HG02571 (cell line): ENCODE results near the gene PAXX.

ENCODE experiments used
- ATAC-seq: cut with Tn5 transposase; IDR thresholded peaks from one replicate; pipeline ENCODE4 v1.9.1; 2021; ENCODE audit warnings: mild to moderate bottlenecking, moderate library complexity; ENCODE audit not compliant: unreplicated experiment

The PAXX gene

DNA sequence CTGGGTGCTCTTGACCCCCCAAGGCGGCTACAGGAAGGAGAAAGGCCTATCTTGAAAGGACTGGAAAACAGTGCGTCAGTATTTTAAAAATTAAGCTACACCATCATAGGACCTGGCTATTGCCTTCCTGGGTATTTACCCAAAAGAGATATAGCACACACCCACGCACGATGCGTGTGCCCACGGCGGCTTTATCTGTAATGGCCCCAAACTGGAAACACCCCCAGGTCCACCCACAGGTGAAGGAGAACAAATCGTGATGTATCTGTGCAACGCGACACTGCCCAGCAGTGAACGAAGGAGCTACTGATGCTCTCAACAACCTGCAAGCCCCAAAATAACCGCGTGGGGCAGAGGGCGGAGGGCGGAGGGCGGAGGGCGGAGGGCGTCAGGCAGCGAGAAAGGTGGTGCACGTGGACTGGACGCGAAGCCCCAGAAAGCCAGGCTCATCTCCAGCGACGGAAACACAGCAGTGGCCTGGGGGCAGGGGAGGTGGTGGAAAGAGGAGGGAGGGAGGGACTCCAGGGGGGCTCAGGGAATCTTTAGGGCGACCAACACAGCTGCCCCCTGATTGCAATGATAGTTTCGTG lies 27.3 kb upstream of the PAXX start:
- ATAC-seq = no peak

DNA sequence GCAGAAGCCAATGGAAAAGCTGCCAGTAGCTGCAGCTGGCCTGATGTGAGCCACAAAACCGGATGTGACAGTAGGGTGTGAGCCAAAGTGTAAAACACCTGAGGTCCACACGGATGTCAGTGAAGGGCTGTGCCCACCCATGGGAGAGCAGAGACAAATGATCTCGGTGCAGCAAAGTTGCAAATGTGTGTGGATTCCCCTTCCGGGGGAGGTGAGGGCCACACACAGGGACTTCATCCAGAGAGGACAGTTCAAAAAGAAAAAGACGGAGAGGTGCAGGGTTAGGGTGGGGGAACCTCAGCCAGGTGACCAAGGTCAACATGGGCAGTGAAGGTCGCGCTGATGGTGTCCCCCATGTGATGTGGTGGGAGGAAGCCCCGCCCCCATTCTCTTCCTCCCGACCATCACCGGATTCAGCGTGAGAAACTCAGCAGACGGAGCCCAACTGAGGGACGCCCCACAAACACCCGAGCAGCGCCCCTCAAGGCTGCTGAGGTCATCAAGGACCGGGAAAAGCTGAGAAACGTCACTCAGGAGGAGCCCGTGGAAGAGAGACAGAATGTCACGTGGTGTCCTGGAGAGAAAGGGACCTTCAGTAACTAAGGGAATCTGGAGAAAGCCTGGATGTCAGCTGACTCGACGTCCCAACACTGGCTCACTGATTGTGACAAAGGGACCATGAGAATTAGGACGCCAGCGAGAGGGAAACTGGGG lies 26.3 kb upstream of the PAXX start:
- no peak for ATAC-seq

DNA sequence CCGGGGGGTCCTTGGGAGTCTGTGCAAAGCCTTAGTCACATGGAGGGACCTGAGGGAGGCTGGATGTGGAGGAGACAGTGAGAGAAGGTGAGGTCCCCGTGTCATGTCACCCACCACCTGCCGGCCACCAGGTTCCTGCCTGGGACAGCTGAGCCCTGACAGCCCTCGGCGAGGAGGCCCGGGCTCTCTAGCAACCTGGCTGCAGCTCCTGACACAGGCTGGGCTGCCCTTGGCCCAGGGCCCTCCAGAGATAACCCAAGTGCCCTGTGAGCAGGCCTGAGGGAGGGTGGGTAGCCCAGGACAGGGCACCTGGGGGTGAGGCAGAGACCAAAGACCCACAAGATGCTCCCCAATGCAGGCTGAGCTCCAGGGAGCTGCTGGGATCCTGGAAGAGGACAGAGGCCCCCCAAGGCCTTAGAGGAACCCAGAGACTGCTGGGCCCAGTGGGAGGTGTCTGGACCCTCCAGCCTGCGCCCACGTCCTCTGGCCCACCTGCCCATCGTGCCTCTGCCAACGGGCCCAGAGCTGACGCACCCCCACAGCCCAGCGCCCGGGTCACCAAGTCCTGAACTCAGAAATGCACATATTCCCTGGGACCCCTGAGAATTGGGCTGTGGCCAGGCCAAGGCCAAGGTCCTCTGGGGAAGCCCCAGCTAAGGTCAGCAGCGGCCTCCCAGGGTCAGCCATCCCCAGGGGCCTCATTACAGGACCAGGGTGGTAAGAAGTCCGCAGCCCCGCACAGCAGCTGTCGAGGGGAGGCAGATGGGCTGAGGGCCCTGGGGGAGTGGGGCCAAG lies 23.7 kb upstream of the PAXX start:
- ATAC-seq = no peak

DNA sequence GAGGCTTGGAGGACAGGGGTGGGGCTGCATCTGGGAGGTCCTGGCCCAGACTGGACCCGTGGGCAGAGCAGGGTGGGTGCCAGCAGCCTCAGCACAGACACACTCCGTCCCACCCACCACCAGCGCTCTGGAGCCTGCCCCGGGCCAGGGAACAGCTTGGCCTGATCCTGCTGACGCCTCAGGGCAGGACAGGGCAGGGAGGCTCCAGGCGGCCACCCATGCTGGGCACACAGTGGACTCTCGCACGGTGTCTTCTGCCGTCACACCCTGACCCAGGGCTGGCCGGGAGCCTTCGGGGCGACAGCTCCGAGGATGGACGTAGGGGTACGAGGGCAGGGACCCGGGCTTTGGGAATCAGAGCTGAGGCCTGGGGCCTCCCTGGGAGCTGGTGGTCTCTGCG lies 23.1 kb upstream of the PAXX start:
- ATAC-seq = no peak

DNA sequence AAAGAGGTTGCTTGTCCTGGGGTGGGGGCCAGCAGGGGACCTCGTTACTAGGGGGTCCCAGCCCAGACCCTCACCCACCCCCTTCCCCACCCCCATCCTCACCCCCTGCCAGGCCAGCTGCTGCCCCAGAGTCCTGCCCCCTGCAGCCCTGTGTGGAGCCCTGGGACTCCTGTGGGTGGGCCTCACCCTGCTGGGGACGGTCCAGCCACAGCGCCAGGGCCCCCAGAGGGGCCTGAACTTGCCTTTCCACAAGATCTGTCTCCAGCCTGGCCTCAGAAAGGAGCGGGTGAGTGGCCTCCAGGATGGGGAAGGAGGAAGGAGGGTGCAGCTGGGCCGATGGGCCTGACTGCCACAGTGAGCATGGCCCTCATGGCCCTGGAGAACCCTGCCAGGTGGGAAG lies 22.4 kb upstream of the PAXX start:
- no peak for ATAC-seq

DNA sequence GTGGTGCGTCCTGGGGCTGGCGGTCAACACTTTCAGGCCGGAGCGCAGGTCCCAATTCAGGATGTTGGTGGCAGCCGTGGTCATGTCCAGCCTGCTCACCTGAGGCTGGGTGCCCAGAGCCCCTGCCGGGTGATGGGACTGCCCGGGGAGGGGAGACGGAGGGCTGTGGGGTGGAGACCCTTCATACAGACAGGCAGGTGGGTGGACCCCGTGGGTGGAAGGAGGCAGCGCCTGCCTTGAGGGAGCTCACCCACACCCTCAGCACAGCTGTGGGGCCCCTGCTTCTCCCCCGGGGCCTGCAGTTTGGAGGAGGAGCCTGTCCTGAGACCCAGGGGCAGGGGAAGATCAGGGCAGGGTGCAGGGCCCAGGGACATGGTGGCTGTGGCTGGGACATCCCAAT lies 21.9 kb upstream of the PAXX start:
- ATAC-seq = no peak

DNA sequence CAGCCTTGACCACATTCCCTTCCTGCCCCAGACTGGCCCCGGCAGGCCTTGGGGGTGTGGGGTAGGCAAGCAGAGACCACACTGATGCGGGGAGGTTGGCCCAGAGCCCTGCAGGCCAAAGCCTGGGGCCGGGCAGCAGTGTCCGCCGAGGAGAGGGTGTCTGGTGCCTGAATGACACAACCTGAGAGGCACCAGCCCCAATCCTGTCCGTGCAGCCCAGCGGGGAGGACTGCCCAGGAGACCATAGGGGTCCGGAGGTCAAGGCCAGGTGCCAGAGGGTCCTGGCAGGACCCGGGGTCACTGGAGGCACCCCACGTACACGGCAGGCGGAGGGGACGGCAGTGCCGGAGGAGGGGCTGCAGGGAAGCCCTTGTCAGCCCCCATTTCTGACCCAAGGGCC lies 20.5 kb upstream of the PAXX start:
- ATAC-seq = no peak

DNA sequence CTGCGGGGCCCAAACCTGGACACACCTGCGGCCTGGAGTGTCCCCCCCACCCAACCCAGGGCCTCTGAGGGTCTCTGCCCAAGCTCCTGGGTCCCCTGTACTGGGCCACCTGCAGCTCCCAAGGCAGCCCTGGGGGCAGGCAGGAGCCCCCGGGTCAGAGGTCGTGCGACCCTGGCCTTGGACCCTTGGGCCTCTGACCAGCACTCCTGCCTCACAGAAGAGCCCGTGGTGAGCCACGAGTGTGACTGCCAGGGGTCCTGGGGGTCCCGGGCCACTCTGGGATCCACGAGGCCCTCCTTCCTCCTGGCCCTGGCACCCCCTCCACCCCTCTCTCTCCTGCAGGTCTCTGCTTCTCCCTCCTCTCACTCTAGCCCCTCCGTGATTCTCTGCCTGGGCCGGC lies 19.9 kb upstream of the PAXX start:
- no peak for ATAC-seq

DNA sequence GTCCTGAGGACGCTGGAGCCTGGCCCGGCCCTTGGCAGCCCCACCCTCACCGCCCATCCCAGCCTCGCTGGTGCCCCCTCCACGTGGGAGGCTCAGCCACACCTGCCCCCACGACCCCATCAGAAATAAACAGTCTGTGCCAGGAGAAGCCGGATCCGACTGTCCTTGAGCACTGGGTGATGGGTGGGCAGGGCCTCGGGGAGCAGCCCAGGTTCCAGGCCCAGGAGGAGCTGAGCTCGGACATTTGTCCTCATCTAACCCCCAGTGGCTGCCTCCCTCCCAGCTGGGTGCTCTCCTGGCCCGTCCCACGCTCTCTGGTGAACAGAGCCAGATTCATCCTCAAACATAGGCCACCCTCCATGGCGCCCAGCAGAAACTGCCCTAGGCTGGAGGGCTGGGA lies 19.5 kb upstream of the PAXX start:
- ATAC-seq = no peak

DNA sequence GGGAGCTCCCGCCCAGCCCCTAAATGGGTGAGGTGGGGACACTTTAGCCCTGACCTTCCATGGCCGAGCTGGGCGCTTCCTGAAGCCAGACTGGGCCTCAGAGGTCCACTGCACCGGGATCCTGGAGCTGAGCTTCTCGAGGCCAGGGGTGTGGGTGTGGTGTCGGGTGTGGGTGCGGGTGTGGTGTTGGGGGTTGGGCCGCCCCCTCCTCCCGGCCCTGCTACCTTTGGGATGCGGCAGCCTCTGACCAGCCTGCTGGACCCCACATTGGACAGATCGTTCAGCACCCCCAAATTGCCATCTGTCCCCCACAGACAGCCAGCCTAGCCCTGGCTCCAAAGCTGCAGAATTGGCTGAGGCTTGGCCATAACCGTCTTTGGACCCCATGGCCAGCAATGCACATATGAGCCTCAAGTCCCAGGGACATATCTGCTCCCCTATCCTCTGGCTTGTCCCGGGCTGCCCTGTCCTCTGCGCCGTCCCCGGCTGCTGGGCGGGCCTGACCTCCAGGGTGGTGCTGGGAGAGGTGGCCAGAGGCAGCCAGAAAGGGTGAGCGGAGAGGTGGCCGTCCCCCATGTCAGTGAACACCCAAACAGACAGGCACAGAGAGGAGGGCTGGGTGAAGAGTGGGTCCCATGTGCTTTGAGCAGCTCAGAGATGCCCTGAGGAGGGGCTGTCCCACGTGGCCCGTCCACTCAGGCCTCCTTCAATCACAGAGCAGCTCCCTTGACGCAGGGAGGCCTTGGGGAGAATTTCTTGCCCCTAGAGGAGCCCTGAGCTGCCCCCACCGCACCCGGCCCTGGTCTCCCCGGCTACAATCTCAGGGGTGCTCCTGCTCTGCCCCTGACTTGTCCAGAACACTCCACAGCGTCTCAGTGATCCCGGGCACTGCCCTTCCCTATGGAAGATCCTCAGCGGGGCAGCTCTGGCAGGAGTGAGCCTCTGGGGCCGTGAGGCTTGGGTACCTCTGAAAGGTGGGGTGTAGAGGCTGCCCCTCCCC lies 18.3 kb upstream of the PAXX start:
- ATAC-seq = no peak

DNA sequence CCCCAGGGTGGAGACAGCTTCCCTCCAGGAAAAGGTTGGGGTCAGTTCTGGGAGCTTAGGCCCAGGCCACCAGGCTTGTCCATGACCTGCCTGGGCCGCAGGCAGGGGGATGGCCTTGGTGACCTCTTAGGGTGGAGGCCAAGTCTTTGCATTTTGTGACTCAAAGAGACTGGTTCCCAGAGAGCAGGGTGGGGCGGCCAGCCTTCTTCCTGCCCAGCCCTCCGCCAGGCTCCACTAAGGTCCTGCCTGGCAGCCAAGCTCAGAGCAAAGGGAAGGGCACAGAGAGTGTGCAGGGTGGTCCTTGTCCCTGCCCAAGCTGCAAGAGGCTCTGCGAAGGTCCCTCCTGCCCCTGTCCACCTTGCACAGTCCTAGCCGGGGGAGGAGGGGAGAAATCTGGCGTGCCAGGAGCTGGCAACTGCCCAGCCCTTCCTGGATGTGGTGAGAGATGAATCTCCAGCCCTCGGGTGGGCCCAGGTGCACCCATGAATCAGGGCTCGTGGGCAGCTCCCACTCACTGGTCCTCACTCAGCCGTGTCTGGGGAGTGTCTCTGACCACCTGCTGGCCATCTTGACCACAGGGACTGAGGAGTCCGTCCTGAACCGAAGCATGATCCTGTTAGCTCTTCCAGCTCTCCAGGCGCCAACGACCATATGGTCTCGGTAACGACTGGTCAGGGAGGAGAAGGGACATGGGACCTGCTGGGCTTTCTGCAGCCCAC lies 17.2 kb upstream of the PAXX start:
- ATAC-seq = no peak

DNA sequence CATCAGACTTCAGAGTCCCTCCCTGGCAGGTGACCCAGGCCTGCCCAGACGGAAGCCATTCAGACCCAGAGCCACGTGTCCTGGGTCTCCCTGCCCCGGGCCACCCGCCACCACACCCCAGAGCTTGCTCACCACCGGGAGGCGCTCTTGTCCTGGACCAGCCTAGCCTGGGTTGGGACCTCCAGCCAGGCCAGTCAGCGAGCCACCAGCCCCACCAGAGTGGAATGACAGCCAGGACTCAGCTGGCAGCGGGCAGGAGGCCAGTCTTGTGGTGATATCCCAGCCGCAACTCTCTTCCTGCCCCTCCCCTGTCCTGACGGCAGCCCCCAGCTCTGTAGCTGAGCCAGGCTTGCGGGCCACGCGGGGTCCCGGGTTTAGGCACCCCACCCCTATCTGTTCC lies 16.6 kb upstream of the PAXX start:
- ATAC-seq = no peak

DNA sequence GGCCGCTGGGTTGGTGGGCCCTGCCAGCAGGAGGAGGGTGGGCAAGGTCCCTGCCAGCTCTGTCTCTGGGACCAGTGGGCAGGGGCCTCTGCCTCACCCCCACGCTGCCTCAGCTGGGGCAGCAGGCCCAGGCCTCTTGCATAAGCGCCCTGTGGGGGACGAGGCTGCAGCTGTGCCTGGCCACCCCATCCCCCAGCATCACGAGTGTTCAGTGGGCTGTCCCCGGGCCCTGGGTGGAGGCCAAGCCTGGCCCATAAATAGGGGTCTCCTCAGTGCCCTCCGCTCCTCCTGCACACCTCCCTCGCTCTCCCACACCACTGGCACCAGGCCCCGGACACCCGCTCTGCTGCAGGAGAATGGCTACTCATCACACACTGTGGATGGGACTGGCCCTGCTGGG lies 15.0 kb upstream of the PAXX start, which contains the start of gene PTGDS:
Gene PTGDS, plus strand, starts transcription at position 282 of the 400 bp plus-strand sequence. Its CDS starts 75 bp downstream, at position 357.
- no peak for ATAC-seq

DNA sequence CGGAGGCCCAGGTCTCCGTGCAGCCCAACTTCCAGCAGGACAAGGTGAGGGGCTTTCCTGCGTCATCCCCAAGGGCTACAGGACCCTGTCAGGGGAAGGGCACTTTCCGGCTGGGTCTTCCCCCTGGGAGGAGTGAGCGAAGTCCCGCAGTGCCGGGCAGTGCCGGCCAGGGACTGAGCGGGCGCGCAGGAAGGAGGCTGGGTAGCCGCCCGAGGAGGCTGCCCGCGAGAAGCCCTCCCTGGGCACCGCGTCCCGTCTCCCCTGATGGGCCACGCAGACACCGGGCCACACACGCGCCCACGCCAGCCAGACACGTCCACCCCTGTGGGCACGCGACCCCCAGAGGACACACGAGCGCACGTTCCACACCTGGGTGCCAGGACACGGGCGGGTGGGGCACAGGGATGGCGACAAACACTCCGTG lies 14.6 kb upstream of the PAXX start:
- no peak for ATAC-seq

DNA sequence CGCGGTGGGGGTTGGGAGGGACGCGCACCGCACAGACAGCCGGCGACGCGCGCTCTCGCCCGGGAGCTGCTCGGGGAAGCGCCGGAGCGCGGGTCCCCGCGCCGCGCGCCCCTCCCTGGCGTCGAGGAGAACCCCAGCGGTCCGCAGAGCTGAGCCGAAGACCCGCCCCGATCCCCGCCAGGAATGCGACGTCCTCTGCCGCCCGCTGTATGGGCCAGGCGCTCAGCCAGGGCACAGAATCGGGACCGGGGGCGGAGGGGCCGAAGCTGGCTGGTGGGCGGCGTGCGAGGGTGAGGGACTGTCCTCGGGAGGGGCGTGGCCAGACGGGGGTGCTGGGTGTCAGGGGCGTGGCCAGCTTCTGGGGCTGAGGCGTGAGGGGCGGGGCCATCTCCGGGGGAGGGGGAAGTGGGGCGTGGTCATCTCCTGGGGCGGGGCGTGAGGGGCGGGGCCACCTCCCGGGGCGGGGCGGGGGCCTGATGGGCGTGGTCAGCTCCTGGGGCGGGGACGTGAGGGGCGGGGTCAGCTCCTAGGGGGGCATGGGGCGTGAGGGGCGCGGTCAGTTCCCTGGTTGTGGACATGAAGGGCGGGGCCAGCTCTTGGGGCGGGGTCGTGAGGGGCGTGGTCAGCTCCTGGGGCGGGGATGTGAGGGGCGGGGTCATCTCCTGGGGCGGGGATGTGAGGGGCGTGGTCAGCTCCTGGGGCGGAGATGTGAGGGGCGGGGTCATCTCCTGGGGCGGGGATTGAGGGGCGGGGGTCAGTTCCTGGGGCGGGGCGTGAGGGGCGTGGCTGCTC lies 14.0 kb upstream of the PAXX start:
- no peak for ATAC-seq

DNA sequence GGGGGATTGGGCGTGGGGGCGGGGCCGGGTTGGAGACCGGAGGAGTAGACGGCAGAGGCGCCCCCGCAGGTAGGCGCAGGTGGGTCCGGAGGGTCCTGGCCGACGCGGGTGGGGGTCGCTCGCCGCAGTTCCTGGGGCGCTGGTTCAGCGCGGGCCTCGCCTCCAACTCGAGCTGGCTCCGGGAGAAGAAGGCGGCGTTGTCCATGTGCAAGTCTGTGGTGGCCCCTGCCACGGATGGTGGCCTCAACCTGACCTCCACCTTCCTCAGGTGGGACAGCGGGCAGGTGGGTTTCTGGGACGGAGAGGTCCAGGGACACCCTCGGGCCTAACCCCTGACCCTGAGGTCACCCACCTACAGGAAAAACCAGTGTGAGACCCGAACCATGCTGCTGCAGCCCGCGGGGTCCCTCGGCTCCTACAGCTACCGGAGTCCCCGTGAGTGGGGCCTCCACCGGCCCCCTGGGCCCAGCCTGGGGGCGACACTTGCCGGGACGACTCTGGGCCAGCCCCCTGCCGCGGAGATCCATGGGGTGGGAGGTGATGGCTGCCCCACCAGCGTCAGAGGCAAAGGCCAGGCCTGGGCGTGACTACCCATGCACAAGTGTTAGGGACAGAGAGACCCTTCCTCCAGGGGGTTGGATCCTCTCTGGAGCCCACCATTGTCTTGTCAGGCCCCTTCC lies 13.2 kb upstream of the PAXX start:
- ATAC-seq = no peak

DNA sequence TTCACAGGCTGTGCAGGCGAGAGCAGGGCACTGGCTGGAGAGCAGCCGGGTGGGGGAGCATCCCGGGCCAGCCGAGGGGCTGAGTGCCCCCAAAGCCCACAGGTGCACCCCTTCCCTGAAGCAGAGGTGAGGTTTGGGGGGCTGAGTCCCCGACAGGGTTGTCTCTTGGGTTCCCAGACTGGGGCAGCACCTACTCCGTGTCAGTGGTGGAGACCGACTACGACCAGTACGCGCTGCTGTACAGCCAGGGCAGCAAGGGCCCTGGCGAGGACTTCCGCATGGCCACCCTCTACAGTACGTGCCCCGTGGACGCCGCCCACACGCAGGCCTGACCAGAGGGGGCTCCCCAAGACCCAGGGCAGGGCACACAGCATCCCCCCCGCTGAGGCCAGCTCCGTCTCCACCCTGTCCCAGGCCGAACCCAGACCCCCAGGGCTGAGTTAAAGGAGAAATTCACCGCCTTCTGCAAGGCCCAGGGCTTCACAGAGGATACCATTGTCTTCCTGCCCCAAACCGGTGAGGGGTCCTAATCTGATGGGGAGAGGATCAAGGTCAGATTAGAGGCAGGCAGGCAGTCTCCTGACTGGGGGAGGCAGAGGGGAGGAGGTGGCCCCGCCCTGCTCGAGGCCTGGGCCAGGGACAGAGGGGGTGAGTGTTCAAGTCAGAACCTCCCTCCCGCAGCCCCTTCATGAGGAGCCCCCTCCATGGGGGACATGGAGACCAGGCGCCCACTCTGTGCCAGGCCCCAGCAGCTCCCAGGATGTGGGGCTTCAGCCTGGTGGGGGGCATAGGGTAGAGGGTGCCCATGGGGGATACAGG lies 12.2 kb upstream of the PAXX start:
- ATAC-seq = no peak
